ENCODE results near the gene RPL4.
"Not testable (repeated sequence)": the region's sequence is repeated elsewhere in the genome, so short reads cannot be mapped to it uniquely, and the experiment has no call there.

Gene RPL4

GRCh38 chr15:66461917-66462316 is 42.7 kb downstream of the RPL4 start:
- in situ Hi-C loops (cut with MboI; ENCODE audit: low sequenced_read_pairs), result no loop called here

DNA sequence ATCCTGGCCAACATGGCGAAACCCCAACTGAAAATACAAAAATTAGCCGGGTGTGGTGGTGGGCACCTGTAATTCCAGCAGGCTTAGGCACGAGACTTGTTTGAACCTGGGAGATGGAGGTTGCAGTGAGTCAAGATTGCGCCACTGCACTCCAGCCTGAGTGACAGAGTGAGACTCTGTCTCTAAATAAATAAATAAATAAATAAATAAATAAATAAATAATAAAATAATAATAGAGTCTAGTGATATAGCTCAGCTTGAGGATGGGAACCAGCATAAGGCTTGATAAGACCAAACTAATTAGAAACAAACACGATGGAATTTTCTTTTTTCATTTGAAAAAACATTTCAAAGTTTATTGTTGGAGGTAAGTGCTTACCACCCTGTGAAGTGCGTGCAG is 43.4 kb downstream of the RPL4 start:
- in situ Hi-C loops (cut with MboI; ENCODE audit: low sequenced_read_pairs), result not testable (repeated sequence)

DNA sequence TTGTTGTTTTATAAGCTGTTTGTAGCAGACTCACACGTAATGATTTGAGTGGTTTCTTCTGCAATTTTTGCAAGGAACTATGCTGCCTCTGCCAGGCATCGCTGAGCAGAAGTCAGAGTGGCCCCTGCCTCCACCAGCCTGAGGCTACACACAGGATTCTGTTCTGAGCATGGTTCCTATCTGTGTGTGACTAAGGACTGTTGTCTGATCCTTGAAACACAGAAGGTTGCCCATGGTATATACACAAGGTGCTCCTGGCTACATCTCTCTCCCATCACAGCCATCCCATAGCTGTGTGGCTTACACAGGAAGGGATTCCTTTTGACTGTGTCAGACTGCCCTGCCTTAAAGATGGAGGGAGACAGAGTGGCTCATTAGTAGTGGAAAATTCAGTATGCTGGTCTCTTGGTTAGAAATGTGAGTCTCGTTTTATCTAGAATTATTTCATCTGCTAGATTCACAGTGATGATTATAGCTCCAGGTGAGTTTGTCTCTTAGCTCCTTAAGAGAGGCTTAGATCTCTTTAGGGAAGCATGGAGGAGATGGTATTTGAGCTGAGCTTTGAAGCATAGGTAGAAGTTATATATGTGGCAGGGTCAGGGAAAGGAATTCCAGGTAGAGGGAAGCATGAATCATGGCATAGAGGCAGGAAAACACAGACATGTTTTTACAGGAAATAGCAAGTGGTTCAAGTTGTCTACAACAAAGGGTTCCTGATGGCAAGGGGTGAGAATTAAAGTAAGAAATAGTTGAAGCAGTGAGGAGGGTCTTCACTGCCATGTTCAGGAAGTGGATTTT is 44.6 kb downstream of the RPL4 start:
- in situ Hi-C loops (cut with MboI; ENCODE audit: low sequenced_read_pairs), result no loop called here

DNA sequence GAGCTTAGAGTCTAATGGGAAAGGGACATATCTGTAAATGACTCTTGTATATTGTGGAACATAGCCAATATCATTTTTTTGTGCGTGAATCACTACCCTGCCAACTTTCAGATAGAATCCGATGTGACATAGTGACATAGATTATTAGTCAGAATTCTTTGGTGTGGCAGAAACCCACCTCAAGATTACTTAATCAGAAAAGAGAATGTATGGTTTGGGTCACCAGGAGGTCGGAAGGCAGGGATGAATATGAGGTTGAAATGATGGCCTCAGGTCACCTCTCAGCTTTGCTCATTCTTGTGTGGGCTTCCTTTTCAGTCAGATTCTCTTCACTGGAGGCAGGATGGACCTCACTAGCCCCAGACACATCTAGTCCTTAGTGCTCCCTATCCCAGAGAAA is 48.4 kb downstream of the RPL4 start:
- in situ Hi-C loops (cut with MboI; ENCODE audit: low sequenced_read_pairs), result no loop called here

GRCh38 chr15:66454143-66454542 is 50.5 kb downstream of the RPL4 start:
- in situ Hi-C loops (cut with MboI; ENCODE audit: low sequenced_read_pairs), result no loop called here

DNA sequence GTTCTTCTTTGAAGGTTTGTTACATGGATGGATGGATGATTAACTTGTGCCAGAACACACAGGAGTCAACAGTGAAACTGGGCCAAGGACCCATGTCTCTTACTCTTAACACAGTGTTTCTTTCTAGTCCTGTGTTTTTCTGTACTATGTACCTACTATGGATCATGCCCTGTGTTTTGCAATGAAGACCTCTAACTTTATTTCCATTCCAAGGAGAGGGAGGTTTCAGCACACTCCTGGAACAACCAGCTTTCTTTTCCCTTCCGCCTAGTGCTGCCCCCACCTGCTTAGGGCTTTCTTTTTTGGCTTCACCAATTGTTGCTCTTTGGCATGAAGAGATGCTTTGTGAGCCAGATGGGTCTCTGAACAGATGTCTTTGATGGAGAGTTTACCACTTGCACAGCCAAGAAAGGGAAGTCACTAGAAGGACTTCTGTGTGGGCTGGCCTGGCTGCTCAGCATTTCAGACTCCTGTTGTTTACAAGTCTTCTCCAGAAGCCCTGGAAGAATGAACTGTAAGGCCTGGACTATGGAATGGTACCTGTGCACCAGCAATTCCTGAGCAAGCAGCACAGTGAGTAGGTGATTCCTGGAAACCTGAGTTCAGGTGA is 51.6 kb downstream of the RPL4 start:
- in situ Hi-C loops (cut with MboI; ENCODE audit: low sequenced_read_pairs), result no loop called here

DNA sequence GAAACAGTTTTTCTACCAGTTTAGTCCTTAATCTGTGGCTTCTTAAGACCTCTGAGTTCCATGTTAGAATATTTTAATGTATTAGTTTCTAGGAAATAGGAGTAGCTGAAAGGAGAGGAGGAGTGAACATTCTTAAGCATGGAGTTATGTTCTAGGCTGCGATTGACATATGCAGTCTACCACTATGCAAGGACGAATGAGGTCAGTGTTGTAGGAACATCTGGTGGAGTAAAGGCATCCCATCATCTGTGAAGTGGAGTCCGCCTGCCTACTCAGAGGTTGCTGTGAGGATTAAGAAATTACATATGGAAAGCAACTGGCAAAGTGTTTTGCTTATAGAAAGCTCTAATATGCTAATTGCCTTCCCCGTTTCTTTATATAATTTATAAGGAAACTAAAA is 52.2 kb downstream of the RPL4 start:
- in situ Hi-C loops (cut with MboI; ENCODE audit: low sequenced_read_pairs), result no loop called here

Measured in HL-60/S4 treated with phorbol 12-myristate 13-acetate at 8.2 ng/mL for 4 days and 3 days (cell line).